ENCODE data around the gene MC2R. TPM values are rescaled to one million over a fixed set of nuclear protein-coding genes. Genes with fewer than 3 reads are reported as not detected.

Gene MC2R
- not detected for total RNA-seq
- long read RNA-seq: 0 reads

GRCh38 chr18:13915391-13915790, at the start of gene MC2R:
Gene MC2R (minus strand): TSS chr18:13915536. CDS start chr18:13885518, 30,018 bp downstream.
- no peak for DNase-seq (ENCODE audit: low spot score)
- intact Hi-C loops (cut with DNase I): no loop called here

- intact Hi-C loops (cut with DNase I): no loop called here
- no peak for DNase-seq (ENCODE audit: low spot score)
Measured at GRCh38 chr18:13945811-13946210, 30.5 kb upstream of the MC2R start.

GRCh38 chr18:13943338-13943737, 28.0 kb upstream of the MC2R start:
- DNase-seq (ENCODE audit: low spot score): no peak
- intact Hi-C loops (cut with DNase I): no loop called here

GRCh38 chr18:13940326-13940725, 25.0 kb upstream of the MC2R start:
- intact Hi-C loops (cut with DNase I): no loop called here
- no peak for DNase-seq (ENCODE audit: low spot score)

GRCh38 chr18:13934676-13935075, 19.3 kb upstream of the MC2R start:
- no peak for DNase-seq (ENCODE audit: low spot score)
- intact Hi-C loops (cut with DNase I): no loop called here

- intact Hi-C loops (cut with DNase I): no loop called here
- DNase-seq (ENCODE audit: low spot score): no peak
Measured at GRCh38 chr18:13934058-13934457, 18.7 kb upstream of the MC2R start.

GRCh38 chr18:13932285-13933025, 17.1 kb upstream of the MC2R start:
- DNase-seq (ENCODE audit: low spot score): no peak
- intact Hi-C loops (cut with DNase I): no loop called here

GRCh38 chr18:13930964-13931363, 15.6 kb upstream of the MC2R start:
- no peak for DNase-seq (ENCODE audit: low spot score)
- intact Hi-C loops (cut with DNase I): no loop called here

- intact Hi-C loops (cut with DNase I): no loop called here
- DNase-seq (ENCODE audit: low spot score): no peak
Measured at GRCh38 chr18:13923221-13923620, 7.9 kb upstream of the MC2R start.

- intact Hi-C loops (cut with DNase I): no loop called here
- no peak for DNase-seq (ENCODE audit: low spot score)
Measured at GRCh38 chr18:13918898-13919297, 3.6 kb upstream of the MC2R start.

- DNase-seq (ENCODE audit: low spot score): no peak
- intact Hi-C loops (cut with DNase I): no loop called here
Measured at GRCh38 chr18:13917401-13917800, 2.1 kb upstream of the MC2R start.

- no peak for DNase-seq (ENCODE audit: low spot score)
- intact Hi-C loops (cut with DNase I): no loop called here
Measured at GRCh38 chr18:13916559-13916958, 1.2 kb upstream of the MC2R start.

GRCh38 chr18:13915995-13916431, 677 bp upstream of the MC2R start:
- no peak for DNase-seq (ENCODE audit: low spot score)
- intact Hi-C loops (cut with DNase I): no loop called here

- no peak for DNase-seq (ENCODE audit: low spot score)
- intact Hi-C loops (cut with DNase I): no loop called here
Measured at GRCh38 chr18:13914756-13915155, 580 bp downstream of the MC2R start.

GRCh38 chr18:13914170-13914569, 1.2 kb downstream of the MC2R start:
- intact Hi-C loops (cut with DNase I): no loop called here
- no peak for DNase-seq (ENCODE audit: low spot score)

- intact Hi-C loops (cut with DNase I): no loop called here
- no peak for DNase-seq (ENCODE audit: low spot score)
Measured at GRCh38 chr18:13913205-13913604, 2.1 kb downstream of the MC2R start.

- DNase-seq (ENCODE audit: low spot score): no peak
- intact Hi-C loops (cut with DNase I): no loop called here
Measured at GRCh38 chr18:13912601-13913000, 2.7 kb downstream of the MC2R start.

GRCh38 chr18:13910986-13911385, 4.3 kb downstream of the MC2R start:
- DNase-seq (ENCODE audit: low spot score): no peak
- intact Hi-C loops (cut with DNase I): no loop called here

- intact Hi-C loops (cut with DNase I): no loop called here
- DNase-seq (ENCODE audit: low spot score): no peak
Measured at GRCh38 chr18:13910501-13910900, 4.8 kb downstream of the MC2R start.

- intact Hi-C loops (cut with DNase I): no loop called here
Measured at GRCh38 chr18:13909141-13909940, 6.0 kb downstream of the MC2R start.

GRCh38 chr18:13900633-13901032, 14.7 kb downstream of the MC2R start:
- intact Hi-C loops (cut with DNase I): no loop called here
- DNase-seq (ENCODE audit: low spot score): no peak

More at GRCh38 chr18:13909141-13909940, 6.0 kb downstream of the MC2R start:
- no peak for DNase-seq (ENCODE audit: low spot score)

Measured in cardiac septum (tissue), 1 donor.